Measurements from ENCODE around the gene MAML2.
A peak's percentile ranks its signal among the peaks of the same experiment; 100 is the strongest.

MAML2 gene

DNA sequence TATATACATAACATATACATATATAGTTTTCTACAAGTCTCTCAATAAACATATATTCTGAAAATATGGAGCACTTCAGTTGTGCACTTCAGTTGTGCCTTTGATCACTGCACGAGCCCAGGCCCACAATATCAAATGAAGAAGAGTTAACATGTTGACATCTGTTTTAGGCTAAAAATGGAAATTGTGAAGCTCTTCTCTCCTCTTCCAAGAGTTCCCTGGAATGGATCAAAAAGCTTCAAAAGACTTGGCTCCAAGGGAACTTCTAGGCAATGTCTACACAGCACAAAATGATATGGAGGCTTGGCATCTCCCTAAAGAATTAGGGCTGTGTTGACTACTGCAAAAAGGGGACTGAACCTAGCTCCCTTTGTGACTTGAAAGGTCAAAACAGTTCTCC, 36.9 kb downstream of the MAML2 start:
- Histone ChIP-seq H3K27ac (peak overlapping the region; percentile 74 to 78), H3K4me3 (peak overlapping the region; percentile 54)
- TF ChIP-seq, protein P1, sequence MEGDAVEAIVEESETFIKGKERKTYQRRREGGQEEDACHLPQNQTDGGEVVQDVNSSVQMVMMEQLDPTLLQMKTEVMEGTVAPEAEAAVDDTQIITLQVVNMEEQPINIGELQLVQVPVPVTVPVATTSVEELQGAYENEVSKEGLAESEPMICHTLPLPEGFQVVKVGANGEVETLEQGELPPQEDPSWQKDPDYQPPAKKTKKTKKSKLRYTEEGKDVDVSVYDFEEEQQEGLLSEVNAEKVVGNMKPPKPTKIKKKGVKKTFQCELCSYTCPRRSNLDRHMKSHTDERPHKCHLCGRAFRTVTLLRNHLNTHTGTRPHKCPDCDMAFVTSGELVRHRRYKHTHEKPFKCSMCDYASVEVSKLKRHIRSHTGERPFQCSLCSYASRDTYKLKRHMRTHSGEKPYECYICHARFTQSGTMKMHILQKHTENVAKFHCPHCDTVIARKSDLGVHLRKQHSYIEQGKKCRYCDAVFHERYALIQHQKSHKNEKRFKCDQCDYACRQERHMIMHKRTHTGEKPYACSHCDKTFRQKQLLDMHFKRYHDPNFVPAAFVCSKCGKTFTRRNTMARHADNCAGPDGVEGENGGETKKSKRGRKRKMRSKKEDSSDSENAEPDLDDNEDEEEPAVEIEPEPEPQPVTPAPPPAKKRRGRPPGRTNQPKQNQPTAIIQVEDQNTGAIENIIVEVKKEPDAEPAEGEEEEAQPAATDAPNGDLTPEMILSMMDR (IDR thresholded peaks at IDR 0.05) = no peak
- no peak for DNase-seq (ENCODE audit: low spot score)

DNA sequence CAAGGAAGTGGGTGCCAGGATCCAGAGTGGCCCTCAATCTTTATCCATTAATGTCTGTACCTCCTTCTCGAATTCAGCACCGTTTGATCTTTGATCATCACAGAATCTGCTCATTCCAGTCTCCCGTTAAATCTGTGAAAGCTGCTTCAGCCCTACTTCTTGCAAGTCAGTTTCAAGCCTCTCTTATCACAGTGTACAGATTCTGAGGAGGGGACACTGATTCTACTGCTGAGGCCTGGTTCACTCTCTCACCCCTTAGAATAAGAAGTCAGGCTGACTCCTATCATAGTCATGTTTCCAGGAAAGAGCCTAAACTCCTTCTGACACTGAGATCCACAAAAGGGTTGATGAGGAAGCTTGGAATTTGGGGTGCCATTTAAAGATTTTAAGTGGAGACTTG, 39.0 kb downstream of the MAML2 start:
- TF ChIP-seq, protein P1 (IDR thresholded peaks at IDR 0.05) = no peak
- no peak for DNase-seq (ENCODE audit: low spot score)
- Histone ChIP-seq H3K27ac (peak overlapping the region; percentile 60 to 76), H3K4me3 (no peak overlapping the region)

DNA sequence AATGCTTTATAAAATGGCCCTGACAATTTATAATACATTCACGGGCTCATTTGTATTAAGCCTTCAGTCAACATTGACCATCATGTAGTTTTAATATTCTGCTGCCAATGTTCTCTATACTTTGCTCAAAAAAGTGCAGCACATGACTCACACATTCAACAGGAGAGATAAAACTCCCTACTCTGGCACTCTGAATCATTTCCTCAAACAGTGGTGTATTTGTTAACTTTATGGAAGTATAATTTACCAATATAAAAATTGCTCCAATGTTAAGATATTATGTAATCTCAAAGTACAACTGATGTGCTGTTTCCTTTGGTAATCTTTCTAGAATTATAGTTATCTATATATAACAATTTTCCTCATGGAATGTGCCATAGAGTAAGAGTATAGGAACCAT, 39.9 kb downstream of the MAML2 start:
- peak overlapping the region; percentile 48 to 60 for H3K27ac ChIP-seq
- DNase-seq (ENCODE audit: low spot score) = no peak

DNA sequence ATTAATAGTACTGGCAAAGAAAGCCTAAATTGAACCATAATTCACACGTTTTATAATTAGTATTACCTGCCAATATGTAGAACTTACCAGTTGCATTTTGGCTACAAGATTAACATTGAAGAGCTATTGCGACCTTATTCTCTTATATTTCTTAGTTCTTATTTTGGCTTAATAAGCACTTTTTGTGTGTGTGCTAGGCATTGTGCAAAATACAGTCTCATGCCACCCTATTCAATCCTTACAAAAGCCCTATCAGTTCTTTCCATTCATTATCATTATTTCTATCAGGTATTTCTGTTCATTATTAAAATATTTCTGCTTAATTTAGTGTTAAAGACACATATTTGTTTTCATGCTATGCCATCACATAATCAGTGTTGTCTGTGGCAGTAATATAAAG, 41.2 kb downstream of the MAML2 start:
- Histone ChIP-seq H3K27ac (peak overlapping the region in 1 of 2 donors; percentile 48), H3K4me3 (no peak overlapping the region)
- TF ChIP-seq, protein P1 (IDR thresholded peaks at IDR 0.05) = no peak
- no peak for DNase-seq (ENCODE audit: low spot score)

More for the DNA sequence above, 39.9 kb downstream of the MAML2 start:
- peak overlapping the region; percentile 23 for H3K4me3 ChIP-seq
- TF ChIP-seq, protein P1 (IDR thresholded peaks at IDR 0.05) = no peak

DNA sequence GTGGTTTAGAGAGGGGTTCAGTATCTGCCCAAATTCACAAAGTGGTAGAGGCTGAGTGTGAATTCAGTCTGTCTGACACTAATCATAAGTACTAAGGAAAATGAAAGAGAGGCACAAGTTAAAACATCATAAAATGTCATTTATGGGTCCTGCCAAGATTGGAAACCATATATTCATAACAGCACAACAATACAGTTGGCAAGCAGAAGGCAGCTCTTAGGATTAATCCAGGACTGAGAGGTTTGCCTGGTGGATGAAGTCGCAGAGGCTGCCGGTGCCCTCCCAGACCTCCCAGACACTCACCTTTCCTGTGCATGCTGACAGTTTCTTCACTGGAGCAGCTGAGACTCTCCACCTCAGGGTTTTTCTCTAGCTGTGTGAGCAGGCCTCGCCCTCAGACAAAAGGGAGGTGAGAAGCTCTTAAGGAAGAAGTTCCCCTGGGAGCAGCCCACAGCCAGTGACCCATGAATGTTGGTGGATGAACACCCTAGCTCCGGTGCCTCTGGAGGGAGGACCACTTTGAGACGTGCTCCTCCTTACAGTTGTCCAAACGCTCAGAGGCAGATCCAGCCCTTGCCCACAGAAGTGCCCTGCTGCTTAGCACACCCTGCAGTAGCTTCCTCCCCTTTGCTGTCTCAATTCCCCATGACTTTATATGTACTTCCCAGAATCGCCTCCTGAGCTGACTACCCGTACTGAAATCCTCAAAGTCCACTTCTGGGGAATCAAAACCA, 43.7 kb downstream of the MAML2 start:
- Histone ChIP-seq H3K4me3 (no peak overlapping the region), H3K27ac (peak overlapping the region; percentile 46 to 68)
- TF ChIP-seq, protein P1 (IDR thresholded peaks at IDR 0.05) = no peak
- DNase-seq (ENCODE audit: low spot score) = no peak

DNA sequence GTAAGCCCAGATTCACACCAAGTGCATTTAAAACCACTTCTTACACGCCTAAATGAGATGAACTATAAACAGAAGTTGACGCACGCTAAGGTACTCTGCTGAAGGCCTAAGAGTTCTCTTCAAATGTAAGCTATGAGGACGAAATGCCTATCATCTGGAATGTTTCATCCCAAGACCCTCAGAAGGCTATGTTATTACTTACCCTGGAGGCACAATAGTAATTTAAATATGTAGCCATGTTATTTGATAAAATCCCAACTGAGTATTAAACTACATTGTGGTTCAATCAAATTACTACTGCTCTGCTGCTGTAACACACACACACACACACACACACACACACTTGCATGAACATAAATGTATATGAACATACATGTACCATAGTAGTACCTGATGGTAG, 47.6 kb downstream of the MAML2 start:
- H3K27ac ChIP-seq = no peak overlapping the region
- TF ChIP-seq, protein P1 (IDR thresholded peaks at IDR 0.05) = no peak
- no peak overlapping the region for H3K4me3 ChIP-seq
- no peak for DNase-seq (ENCODE audit: low spot score)

DNA sequence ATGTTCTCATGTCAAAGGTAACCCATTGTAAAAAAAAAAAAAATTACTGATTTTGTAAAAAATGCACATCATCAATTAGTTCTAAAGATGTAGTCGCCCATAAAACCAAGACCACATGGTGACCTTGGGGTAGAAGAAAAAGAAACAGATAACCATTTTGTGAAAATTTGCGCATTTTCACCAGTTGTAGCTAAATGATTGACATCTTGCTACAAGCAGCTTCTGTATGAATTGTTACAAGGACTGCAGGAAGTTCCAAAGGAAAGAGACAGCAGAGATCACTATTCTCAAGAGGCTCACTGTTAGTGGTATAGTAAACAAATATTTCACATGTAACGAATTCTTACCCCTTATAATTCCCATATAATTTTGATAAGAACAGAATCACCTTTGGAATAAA, 48.7 kb downstream of the MAML2 start:
- DNase-seq (ENCODE audit: low spot score) = no peak
- H3K27ac ChIP-seq = no peak overlapping the region
- H3K4me3 ChIP-seq = no peak overlapping the region
- TF ChIP-seq, protein P1 (IDR thresholded peaks at IDR 0.05) = no peak

Measured in coronary artery (tissue), 2 donors.